K562 (cell line): ENCODE results near the gene SRCAP. TPM values are rescaled to one million over a fixed set of nuclear protein-coding genes. Genes with fewer than 3 reads are reported as not detected.

Experiments used
- CEBPB ChIP-seq: fragments of 450-650 bp; IDR thresholded peaks from 2 replicates; pipeline ENCODE4 v1.6.1; 2016; ENCODE audit warnings: missing genetic modification characterization, missing compliant biosample characterization
- CEBPZ ChIP-seq: fragments of 150-350 bp; IDR thresholded peaks from 2 replicates; pipeline ENCODE4 v1.6.1; 2014; ENCODE audit warnings: low read depth, mild to moderate bottlenecking, low read length, borderline replicate concordance
- CREBBP ChIP-seq: IDR thresholded peaks from one replicate; pipeline ENCODE4 v1.6.1; 2012; ENCODE audit warnings: low read depth, mild to moderate bottlenecking, control low read depth, inconsistent platforms, low read length
- HDAC8 ChIP-seq: fragments of 450-650 bp; IDR thresholded peaks from 2 replicates; pipeline ENCODE4 v1.6.1; 2016; ENCODE audit warnings: mild to moderate bottlenecking, missing genetic modification characterization, moderate library complexity, missing compliant biosample characterization
- HINFP ChIP-seq: fragments of 450-650 bp; conservative IDR thresholded peaks from 2 replicates; pipeline ENCODE4 v1.6.1; 2016; ENCODE audit warnings: missing genetic modification characterization, low read depth, mild to moderate bottlenecking, control low read depth, missing compliant biosample characterization
- HMBOX1 ChIP-seq: sonication (generic); IDR thresholded peaks from 2 replicates; pipeline ENCODE4 v1.6.1; 2016
- KAT7 ChIP-seq: sonication (generic); formaldehyde crosslinking; IDR thresholded peaks from 2 replicates; pipeline ENCODE4 v1.8.0; 2022; ENCODE audit warnings: missing genetic modification reagents, mild to moderate bottlenecking, borderline replicate concordance
- KDM4B ChIP-seq, 2 experiments: fragments of 450-650 bp in 1 of 2; sonication (generic) in 1 of 2; IDR thresholded peaks; 2 replicates each; pipeline ENCODE4 v1.6.1; 2016 to 2017; ENCODE audit warnings: borderline replicate concordance in 2 of 2, antibody characterized with exemption in 1 of 2, low read depth in 1 of 2, mild to moderate bottlenecking in 1 of 2
- MXD1 ChIP-seq: fragments of 250-450 bp; sonication (Bioruptor Pico); IDR thresholded peaks from 2 replicates; pipeline ENCODE4 v1.8.0; 2021; ENCODE audit warnings: borderline replicate concordance, mild to moderate bottlenecking, moderate library complexity; ENCODE audit not compliant: poor library complexity, severe bottlenecking
- PHB ChIP-seq: fragments of 250-450 bp; sonication (Bioruptor Pico); IDR thresholded peaks from 2 replicates; pipeline ENCODE4 v1.5.0; 2021
- POLR2H ChIP-seq: IDR thresholded peaks from 2 replicates; pipeline ENCODE4 v1.6.1; 2016; ENCODE audit warnings: missing genetic modification characterization, low read depth, mild to moderate bottlenecking, control low read depth, missing compliant biosample characterization, moderate library complexity
- RBBP5 ChIP-seq: fragments of 200-600 bp; sonication (generic); IDR thresholded peaks from 2 replicates; pipeline ENCODE4 v1.6.1; 2012; ENCODE audit warnings: borderline replicate concordance, mild to moderate bottlenecking, low read length, control low read depth, inconsistent platforms; ENCODE audit not compliant: insufficient read depth, poor library complexity, severe bottlenecking
- SIRT6 ChIP-seq: IDR thresholded peaks from one replicate; pipeline ENCODE4 v1.6.1; 2012; ENCODE audit warnings: low read depth, mild to moderate bottlenecking, control low read depth, inconsistent platforms, low read length, moderate library complexity
- SUPT5H ChIP-seq: fragments of 450-650 bp; IDR thresholded peaks from 2 replicates; pipeline ENCODE4 v1.6.1; 2016
- U2AF2 ChIP-seq: fragments of 200-400 bp; formaldehyde crosslinking; optimal IDR thresholded peaks from 2 replicates; pipeline ENCODE3; 2017; ENCODE audit warnings: low read depth, mild to moderate bottlenecking, low read length
- ZBTB17 ChIP-seq: fragments of 450-650 bp; formaldehyde crosslinking; IDR thresholded peaks from 2 replicates; pipeline ENCODE4 v1.4.0; 2020; ENCODE audit warnings: mild to moderate bottlenecking
- ZC3H8 ChIP-seq: fragments of 450-650 bp; IDR thresholded peaks from 2 replicates; pipeline ENCODE4 v1.6.1; 2017
- ZNF184 ChIP-seq: sonication (generic); formaldehyde crosslinking; IDR thresholded peaks from 2 replicates; pipeline ENCODE4 v1.5.0; 2020; ENCODE audit warnings: missing genetic modification reagents
- ZNF408 ChIP-seq: fragments of 250-450 bp; sonication (Bioruptor Pico); IDR thresholded peaks from 2 replicates; pipeline ENCODE4 v1.4.0; 2020; ENCODE audit warnings: low read depth, mild to moderate bottlenecking, moderate library complexity
- ZNF41 ChIP-seq: fragments of 250-450 bp; sonication (Bioruptor Pico); conservative IDR thresholded peaks from 2 replicates; pipeline ENCODE4 v1.4.0; 2020; ENCODE audit warnings: mild to moderate bottlenecking
- ZNF668 ChIP-seq: fragments of 250-450 bp; sonication (Bioruptor Pico); IDR thresholded peaks from 2 replicates; pipeline ENCODE4 v1.8.0; 2022; ENCODE audit warnings: mild to moderate bottlenecking, inconsistent platforms
- polyA plus RNA-seq, 8 experiments: library from polyadenylated mRNA; depleted of rRNA in 4 of 8; stranded (reverse) in 5 of 8; unstranded in 3 of 8; fragments of >200 nt; fragmentation: Nextera tagmentation in 2 of 8; fragmentation: Illumina TruSeq in 1 of 8; extraction: Ambion mirVana in 2 of 8; extraction: Trizol in 1 of 8; gene quantifications; 2 replicates each; pipeline versions ENCODE4 v1.2.1 to v1.2.3, GENCODE V29; 2011 to 2014; ENCODE audit warnings: inconsistent platforms in 1 of 8, missing spikeins in 1 of 8
- total RNA-seq, 7 experiments: library from RNA; depleted of rRNA in 6 of 7; stranded (reverse); fragments of >200 nt in 6 of 7; fragmentation: Illumina TruSeq in 2 of 7; extraction: Trizol in 2 of 7; gene quantifications; 2 replicates each; pipeline versions ENCODE4 v1.2.1 to v1.2.3, GENCODE V29; 2011 to 2021; ENCODE audit warnings: low replicate concordance in 1 of 7

SRCAP gene
- total and polyA plus RNA-seq, 9 of the 15 experiments (the other 6 are each of a cell fraction or from before 2014, with no cell fraction given): 0.21 to 62.6 (median 5.8) TPM

- TF ChIP-seq PHB (no peak), RBBP5 (no peak), CEBPZ (no peak), CREBBP (no peak), KAT7 (CRISPR knock-in tag) (no peak), ZC3H8 (no peak), SIRT6 (no peak), ZNF184 (CRISPR knock-in tag) (no peak), CEBPB (no peak), MXD1 (no peak), HINFP (tag) (no peak), ZNF41 (CRISPR knock-in tag) (no peak), POLR2H (tag) (no peak), ZNF408 (CRISPR knock-in tag) (no peak), U2AF2 (no peak), HMBOX1 (no peak), ZBTB17 (CRISPR knock-in tag) (no peak), KDM4B (IDR thresholded peaks at IDR 0.05; ENCODE audit: borderline replicate concordance in 2 of 2, low read depth in 1 of 2) (no peak), SUPT5H (peak; percentile 18), HDAC8 (tag) (no peak), ZNF668 (no peak)
Measured at GRCh38 chr16:30738984-30739951, 40.3 kb downstream of the SRCAP start (continued).
